Posterior vena cava (tissue), 2 donors: Measurements from ENCODE around the gene KPNA2. TPM values are rescaled to one million over a fixed set of nuclear protein-coding genes. Genes with fewer than 3 reads are reported as not detected.
"Not testable (repeated sequence)": the region's sequence is repeated elsewhere in the genome, so short reads cannot be mapped to it uniquely, and the experiment has no call there.

Experiments
- DNase-seq: peaks from one replicate; pipeline ENCODE4 v3.0.0-alpha.2; 2020; ENCODE audit warnings: low spot score
- intact Hi-C, 2 donors: fragments of 100-400 bp; cut with DNase I; formaldehyde crosslinking; loops; one replicate each; pipeline versions ENCODE4 v1.14.1 to v1.14.2; 2022 to 2023
- total RNA-seq, 2 donors: library from RNA; stranded (reverse); fragmentation: NEBNext Ultra II Directional; extraction: Animal tissue kit (Norgen Biotek cat#: 25700); gene quantifications; one replicate each; pipeline ENCODE4 v1.2.1, GENCODE V29; 2021
- donor health status: DM: yes; HTN: yes; CAD: no.
- donor health status: DM: yes; HTN: yes; CAD: no.

Gene KPNA2
- total RNA-seq, 2 donors from 2014 or later, result 29.2 to 30.8 TPM

DNA sequence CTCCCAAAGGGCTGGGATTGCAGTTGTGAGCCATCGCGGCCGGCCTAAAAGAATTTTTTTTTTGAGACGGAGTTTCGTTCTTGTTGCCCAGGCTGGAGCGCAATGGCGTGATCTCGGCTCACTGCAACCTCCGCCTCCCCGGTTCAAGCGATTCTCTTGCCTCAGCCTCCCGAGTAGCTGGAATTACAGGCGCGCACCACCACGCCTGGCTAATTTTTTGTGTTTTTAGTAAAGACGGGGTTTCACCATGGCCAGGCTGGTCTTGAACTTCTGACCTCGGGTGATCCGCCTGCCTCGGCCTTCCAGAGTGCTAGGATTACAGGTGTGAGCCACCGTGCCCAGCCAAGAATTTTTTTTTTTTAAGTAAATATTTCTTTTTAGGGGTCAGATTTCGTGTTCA, 17.0 kb upstream of the KPNA2 start:
- DNase-seq, intact Hi-C loops: not testable (repeated sequence)

DNA sequence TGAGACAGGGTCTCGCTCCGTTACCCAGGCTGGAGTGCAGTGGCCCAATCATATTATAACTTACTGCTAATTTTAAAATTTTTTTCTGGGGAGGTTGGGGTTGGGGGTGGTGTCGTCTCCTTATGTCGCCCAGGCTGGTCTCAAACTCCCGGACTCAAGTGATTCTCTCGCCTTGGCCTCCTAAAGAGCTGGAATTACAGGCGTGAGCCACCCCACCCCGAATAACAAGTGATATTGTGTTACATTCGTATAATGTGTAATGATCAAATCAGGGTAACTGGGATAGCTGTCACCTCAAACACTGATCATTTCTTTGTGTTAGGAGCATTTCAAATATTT, 16.2 kb upstream of the KPNA2 start:
- intact Hi-C loops, result no loop called here
- no peak for DNase-seq

DNA sequence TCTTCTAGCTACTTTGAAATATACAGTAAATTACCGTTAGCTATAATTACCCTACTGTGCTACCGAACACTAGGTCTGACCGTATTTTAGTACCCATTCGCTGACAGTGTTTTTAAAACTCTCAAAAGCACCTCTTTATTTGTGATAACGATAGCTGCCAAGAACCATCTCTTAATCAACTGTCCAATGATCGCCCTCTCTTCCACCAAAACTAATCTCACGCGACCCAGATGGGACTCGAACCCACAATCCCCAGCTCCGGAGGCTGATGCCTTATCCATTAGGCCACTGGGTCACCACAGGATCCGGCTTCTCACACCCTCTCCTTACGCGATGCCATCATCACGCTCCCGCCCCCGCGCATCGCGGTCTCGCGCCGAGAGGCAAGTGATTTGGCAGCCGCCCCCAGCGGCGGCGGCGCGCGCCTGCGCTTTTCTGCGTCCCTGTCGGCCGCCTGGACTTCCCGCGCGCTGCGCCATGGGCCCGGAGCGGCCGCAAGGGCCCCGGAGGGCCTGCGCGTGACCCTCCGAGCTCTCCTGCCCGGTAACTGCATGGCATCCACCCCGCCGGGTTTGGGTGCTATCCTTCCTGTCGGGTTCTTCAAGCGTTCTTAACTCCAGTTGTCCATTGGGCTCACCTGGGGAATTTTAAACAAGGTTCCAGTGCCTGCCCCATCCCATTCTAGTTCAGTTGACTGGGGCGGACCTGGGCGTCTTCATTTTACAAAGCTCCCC, 15.7 kb upstream of the KPNA2 start:
- intact Hi-C loops, result no loop called here
- peak; percentile 99 for DNase-seq

DNA sequence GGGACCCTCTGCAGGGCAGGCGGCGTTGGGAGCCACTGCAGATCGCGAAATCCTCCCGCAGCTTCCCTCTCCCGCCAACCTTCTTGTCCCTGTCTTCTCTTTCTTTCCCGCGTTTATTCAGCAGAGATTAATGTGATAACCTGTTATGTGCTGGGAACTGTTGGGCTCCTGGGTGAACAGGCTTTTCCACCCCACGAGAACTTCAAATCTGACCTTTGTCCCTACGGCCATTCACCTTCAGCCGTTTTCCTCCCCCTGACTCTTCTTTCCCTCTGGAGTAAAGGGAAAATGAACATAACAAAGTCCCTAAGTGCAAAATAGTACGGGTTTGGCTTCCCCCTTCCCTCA, 15.2 kb upstream of the KPNA2 start:
- intact Hi-C loops, result no loop called here
- no peak for DNase-seq

DNA sequence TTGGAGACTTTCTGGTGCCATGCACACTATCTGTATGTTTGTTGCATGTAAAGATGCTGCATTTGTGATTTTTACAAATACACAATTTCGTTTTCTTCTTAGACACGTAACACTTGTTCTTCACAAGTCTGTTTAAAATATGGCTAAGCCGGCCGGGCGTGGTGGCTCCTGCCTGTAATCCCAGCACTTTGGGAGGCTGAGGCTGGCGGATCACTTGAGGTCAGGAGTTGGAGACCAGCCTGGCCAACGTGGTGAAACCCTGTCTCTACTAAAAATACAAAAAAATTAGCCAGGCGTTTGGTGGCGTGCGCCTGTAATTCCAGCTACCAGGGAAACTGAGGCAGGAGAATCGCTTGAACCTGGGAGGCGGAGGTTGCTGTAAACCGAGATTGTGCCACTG, 14.7 kb upstream of the KPNA2 start:
- intact Hi-C loops, DNase-seq: not testable (repeated sequence)

DNA sequence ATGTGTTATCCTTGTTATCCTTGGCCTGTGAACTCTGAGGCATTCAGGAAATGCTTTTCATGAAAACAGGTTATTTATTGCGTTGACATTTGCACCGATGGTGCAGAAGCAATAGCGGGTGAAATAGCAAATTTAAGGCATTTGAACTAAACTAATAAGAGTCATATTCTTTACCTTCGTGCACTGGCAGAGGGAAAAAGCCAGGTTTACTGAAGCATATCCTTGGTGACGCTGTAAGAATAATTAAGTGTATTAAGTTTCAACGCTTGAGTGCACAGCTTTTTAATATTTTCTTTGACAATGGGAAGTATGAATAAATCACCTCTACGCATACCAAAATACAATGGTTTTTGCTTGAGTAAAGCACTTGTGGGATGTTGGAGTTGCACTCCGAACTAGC, 13.6 kb upstream of the KPNA2 start:
- no peak for DNase-seq
- intact Hi-C loops, result no loop called here

DNA sequence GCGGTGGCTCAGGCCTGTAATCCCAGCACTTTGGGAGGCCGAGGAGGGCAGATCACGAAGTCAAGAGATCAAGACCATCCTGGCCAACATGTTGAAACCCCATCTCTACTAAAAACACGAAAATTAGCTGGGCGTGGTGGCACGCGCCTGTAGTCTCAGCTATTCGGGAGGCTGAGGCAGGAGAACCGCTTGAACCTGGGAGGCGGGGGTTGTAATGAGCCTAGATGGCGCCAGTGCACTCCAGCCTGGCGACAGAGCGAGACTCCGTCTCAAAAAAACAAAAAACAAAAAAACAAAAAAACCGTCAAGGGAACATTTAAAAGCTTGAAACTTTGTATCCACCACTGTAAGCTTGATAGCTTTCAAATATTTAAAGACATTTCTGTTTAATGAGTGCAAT, 13.0 kb upstream of the KPNA2 start:
- intact Hi-C loops, DNase-seq: not testable (repeated sequence)

DNA sequence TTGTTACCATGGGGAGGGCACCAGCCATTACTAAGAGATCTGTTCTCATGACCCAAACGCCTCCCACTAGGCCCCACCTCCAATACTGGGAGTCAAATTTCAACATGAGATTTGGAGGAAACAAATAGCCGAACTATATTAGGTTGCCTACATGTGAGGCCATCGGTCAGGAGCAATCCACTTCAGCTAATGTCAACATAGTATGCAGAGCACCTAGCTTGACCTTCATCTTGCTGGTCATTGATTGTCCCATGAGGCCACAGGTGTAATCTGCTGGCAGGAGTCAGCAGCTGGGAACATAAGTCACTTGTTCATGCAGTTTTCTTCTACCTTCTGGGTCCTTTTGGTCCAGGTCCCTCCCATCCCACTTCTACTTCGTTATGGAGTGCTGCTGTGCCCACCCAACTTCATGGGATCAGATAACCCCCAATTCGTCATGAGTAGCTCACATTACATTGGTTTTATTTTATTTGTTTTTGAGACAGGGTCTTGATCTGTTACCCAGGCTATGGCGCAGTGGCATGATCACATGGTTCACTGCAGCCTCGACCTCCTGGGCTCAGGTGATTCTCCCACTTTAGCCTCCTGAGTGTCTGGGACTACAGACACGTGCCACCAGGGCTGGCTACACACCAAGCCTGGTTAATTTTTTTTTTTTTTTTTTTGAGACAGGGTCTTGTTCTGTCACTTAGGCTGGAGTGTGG, 5.9 kb upstream of the KPNA2 start:
- intact Hi-C loops, result no loop called here
- DNase-seq, result no peak

DNA sequence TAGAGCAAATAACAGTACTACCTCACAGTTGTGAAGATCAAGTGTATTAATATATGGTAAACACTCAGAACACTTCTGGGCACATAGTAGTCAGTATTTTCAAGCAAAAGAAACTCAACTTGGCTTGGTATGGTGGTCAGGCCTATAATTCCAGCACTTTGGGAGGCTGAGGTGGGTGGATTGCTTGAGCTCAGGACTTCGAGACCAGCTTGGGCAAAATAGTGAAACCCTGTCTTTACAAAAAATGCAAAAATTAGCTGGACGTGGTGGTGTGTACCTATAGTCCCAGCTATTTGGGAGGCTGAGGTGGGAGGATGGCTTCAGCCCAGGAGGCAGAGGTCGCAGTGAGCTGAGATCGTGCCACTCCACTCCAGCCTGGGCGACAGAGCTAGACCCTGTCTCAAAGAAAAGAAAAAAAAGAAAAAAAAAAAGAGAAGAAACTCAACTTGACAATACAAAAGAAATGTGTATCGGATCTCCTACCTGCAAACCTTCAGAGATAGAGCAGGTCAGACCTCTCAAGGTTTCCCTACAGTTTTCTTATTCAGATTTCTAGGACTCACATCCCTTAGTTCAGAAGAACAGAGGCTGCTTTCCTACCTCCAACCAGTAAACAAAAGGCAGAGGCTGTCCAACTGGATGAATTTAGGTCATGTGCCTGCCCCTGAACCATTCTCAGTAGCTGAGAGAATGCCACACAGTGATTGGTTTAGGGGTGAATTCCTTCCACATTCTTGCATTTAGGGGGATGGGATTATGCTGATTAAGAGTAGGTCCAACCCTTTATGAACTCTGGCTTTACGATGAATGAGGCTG, 1.7 kb upstream of the KPNA2 start:
- no peak for DNase-seq
- intact Hi-C loops, result no loop called here

DNA sequence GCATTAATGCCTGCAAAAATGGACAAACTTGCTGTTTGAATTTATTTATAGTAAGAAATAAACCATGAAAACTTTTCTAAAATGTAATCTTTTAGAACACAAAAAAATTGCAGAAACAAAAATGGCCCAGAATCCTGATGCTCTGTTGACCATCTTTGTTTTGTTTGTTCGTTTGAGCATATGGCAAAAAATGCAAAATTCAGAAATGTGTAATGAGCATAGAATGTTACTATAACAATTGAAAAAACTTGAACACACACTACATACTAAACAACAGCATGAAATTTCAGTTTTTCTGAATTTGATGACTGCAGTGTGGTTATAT, 1.1 kb upstream of the KPNA2 start:
- intact Hi-C loops, result no loop called here
- no peak for DNase-seq

DNA sequence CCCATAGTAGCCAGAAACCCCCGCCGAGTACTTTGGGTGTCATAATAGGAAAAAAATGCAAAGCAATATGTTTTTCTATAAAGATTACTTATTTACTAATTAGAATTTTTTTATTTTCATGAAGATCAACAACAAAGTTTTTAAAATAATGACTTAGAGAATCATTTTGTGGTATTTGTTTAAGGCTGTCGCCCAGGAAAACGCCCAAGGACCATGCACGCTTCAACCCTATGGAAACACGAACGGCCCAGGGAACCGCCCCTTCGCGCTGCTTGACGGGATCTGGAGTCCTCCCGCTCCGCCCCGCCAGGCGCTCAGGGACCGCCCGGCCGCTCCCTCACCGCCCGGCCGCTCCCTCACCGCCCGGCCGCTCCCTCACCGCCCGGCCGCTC, 408 bp upstream of the KPNA2 start:
- intact Hi-C loops, result no loop called here
- peak; percentile 97 for DNase-seq

DNA sequence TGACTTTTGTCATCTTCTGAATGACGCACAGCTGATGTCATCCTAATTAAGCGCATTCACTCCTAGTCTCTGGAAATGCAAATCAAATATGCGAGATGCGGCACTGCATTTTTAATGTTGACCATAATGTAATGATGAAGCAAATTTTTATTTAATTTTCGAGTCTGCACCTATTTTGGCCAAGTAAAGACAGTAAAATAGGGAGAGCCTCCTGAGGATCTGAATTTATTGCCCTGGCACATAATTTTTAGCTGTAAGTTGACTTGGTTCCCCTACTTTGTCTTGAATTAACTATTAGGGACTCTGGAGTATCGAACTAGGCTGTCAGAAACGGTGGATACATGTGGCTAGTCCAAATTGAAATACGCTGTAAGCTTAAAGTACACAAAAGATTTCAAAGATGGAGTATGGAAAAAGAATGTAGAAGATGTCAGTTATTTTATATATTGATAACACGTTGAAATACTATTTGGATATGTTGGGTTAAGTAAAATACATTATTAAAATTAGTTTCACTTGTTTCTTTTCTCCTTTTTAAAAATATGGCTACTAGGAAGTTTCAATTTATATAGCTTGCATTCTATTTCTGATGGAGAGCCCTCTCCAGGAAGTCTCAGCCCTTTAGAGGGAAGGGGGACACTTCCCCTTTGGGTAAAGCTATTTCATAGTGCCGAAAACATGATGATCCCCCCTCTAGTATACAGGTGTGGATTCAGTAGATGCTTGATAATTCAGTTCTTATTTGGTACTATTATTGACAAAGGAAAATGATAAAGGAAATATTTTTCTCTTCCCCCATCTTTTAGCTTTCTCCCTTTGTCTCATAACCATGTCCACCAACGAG, 991 bp downstream of the KPNA2 start:
- intact Hi-C loops, result no loop called here
- no peak for DNase-seq

DNA sequence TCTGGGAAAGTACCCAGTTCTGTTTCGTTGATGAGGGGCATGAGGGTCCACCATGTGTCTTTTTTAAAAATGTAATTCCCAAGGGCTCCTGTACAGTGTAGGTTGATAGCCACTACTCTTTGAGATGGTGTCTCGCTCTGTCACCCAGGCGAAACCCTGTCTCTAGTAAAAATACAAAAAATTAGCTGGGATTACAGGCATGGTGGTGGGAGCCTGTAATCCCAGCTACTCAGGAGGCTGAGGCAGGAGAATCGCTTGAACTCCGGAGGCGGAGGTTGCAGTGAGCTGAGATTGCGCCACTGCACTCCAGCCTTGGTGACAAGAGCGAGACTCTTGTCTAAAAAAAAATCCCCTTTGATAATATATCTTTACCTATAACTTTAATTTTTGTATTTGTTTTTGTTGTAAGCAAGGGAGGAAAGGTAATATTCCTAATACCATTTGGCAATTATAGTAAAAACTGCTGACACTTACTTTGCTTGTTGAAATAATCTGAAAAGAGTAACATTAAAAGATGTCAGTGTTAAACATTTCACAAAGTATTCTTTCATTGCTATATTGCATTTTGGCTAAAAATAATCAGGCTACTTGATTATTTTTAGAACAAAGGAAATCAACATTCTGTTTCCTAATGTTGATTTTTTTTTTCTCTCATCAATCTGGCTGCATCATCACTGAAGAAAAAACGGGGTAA, 11.8 kb downstream of the KPNA2 start:
- intact Hi-C loops, result no loop called here
- DNase-seq, result no peak

DNA sequence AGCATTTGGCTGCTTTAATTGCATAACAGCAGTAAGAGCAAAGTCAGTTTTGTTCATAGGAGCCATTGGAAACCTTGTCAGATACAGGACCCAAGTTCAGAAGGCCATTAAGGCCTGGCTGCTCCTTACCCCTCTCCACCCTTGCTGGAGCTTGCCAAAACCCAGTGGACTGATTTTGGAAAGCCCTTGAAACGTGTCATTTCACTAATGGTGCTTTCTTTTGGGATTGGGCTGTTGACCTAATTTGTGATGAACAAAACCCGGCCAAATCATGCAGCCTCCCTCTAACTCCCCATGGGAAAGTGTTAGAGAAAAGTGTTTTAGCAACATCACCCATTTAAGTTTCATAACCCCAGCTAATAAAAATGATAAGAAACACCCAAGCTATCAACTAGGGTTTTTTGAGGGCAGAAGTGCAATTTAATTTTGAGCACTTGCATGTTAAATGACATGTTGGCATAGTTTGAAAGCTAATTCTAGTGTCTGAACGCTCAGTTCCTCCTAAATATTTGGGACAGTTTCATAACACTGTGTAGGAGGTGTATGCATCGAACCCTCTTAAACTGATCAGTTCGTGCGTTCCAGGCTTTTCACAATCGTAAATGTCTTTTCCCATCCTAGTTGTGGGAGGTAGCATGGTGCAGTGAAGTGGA, 12.5 kb downstream of the KPNA2 start:
- DNase-seq, intact Hi-C loops: not testable (repeated sequence)

DNA sequence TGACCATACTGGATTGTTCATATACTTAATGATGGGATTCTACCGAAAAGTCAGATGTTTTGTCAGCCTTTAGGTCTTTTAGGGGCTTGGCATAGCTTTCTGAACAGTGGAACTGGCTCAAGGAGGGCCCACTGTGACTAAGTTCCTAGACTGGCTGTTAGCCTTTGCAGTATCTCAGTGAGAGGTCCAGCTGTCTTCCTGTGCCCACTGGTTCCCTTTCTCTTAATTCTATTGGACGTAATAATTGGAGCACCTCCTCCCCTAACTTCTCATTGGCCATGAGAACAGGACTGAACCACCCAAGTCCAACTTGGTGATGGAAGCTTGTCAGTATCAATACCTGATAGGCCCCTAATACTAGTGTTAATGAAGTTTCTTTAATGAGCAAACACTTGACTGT, 13.5 kb downstream of the KPNA2 start:
- DNase-seq, result no peak
- intact Hi-C loops, result no loop called here

DNA sequence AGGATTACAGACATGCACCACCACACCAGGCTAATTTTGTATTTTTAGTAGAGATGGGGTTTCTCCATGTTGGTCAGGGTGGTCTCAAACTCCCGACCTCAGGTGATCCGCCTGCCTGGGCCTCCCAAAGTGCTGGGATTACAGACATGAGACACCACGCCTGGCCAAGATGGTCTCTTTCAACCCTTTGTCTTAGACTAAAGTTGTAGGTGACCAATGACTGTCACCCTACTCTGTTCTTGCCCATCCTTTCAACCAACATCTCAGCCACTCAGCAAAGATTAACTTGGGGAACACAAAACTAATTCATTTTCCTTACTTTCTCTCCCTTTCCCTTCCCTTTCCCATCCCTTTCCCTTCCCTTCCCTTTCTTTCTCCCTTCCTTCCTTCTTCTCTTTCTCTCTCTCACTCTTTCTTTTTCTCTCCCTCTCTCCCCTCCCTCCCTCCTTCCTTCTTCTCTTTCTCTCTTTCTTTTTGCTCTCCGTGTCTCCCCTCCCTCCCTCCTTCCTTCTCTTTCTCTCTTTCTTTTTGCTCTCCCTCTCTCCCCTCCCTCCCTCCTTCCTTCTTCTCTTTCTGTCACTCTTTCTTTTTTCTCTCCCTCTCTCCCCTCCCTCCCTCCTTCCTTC, 14.4 kb downstream of the KPNA2 start:
- DNase-seq, intact Hi-C loops: not testable (repeated sequence)

DNA sequence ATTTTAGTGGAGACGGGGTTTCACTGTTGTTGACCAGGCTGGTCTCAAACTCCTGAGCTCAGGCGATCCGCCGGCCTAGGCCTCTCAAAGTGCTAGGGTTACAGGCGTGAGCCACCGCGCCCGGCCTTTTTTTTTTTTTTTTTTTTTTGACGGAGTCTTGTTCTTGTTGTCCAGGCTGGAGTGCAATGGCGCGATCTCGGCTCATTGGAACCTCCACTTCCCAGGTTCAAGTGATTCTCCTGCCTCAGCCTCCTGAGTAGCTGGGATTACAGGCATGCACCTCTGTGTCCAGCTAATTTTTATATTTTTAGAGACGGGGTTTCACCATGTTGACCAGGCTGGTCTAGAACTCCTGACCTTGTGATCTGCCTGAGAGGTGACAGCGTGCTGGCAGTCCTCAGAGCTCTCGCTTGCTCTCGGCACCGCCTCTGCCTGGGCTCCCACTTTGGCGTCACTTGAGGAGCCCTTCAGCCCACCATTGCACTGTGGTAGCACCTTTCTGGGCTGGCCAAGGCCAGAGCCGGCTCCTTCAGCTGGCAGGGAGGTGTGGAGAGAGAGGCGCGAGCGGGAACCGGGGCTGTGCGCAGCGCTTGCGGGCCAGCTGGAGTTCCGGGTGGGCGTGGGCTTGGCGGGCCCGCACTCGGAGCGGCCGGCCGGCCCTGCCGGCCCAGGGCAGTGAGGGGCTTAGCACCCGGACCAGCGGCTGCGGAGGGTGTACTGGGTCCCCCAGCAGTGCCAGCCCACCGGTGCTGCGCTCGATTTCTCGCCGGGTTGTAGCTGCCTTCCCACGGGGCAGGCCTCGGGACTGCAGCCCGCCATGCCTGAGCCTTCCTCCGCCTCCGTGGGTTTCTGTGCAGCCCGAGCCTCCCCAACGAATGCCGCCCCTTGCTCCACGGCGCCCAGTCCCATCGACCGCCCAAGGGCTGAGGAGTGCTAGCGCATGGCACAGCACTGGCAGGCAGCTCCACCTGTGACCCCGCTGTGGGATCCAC, 16.1 kb downstream of the KPNA2 start:
- intact Hi-C loops, DNase-seq: not testable (repeated sequence)
